ES-I3 (cell line): ENCODE measurements around the gene GSK3A.

Experiments
- H3K36me3 ChIP-seq: 2 replicates; pipeline ENCODE4 v1.6.1; 2013; ENCODE audit warnings: mild to moderate bottlenecking, low read length, control low read depth, moderate library complexity; ENCODE audit not compliant: insufficient read depth
- H3K4me1 ChIP-seq: 2 replicates; pipeline ENCODE4 v1.6.1; 2013; ENCODE audit warnings: mild to moderate bottlenecking, control low read depth, low read length; ENCODE audit not compliant: insufficient read depth
- H3K9ac ChIP-seq: 2 replicates; pipeline ENCODE4 v1.6.1; 2013; ENCODE audit warnings: low read depth, mild to moderate bottlenecking, low read length, moderate library complexity
- H3K9me3 ChIP-seq: 2 replicates; pipeline ENCODE4 v1.6.1; 2013; ENCODE audit warnings: mild to moderate bottlenecking, low read length, moderate library complexity; ENCODE audit not compliant: control insufficient read depth, insufficient read depth

GSK3A gene

DNA sequence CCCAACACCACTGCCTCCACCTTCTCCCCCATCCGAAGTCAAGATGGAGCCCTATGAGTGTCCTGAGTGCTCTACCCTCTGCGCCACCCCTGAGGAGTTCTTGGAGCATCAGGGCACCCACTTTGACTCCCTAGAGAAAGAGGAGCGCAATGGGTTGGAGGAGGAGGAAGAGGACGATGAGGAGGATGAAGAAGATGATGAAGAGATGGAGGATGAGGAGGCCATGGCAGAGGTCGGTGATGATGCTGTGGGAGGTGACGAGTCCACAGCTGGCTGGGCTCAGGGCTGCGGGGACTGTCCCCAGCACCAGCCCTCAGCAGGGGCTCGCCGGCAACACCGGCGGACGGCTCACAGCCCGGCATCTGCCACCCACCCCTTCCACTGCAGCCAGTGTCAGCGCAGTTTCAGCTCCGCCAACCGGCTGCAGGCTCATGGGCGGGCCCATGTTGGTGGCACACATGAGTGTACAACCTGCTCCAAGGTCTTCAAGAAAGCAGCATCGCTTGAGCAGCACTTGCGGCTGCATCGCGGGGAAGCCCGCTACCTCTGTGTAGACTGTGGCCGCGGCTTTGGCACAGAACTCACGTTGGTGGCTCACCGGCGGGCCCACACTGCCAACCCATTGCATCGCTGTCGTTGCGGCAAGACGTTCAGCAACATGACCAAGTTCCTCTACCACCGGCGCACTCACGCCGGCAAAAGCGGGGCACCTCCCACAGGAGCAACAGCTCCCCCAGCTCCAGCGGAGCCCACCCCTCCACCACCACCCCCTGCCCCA, 17.3 kb downstream of the GSK3A start:
- Histone ChIP-seq H3K36me3 (peaks cover 16% of the 10 kb centered on the region), H3K9ac (no peak overlapping the region), H3K9me3 (no peaks in the 10 kb centered on the region), H3K4me1 (no peaks in the 10 kb centered on the region)

GRCh38 chr19:42220751-42221097, 21.7 kb downstream of the GSK3A start:
- Histone ChIP-seq H3K4me1 (peaks cover 9% of the 10 kb centered on the region; the same call in 1 of the 2 replicates), H3K9ac (peak overlapping the region; percentile 85), H3K9me3 (no peaks in the 10 kb centered on the region), H3K36me3 (0 out of 2 replicates have a peak, but pooled peaks cover 5% of the 10 kb centered on the region)

- Histone ChIP-seq H3K9ac (peak within 1 kb of the TSS; percentile 85), H3K36me3 (0 out of 2 replicates have a peak, but pooled peaks cover 5% of the 10 kb centered on the region), H3K4me1 (peaks cover 10% of the 10 kb centered on the region; the same call in 1 of the 2 replicates), H3K9me3 (no peaks in the 10 kb centered on the region)
These were observed 22.3 kb downstream of the GSK3A start, which contains the start of gene ZNF526 for GRCh38 chr19:42219812-42220750. ZNF526 (plus strand) TSS chr19:42220312; CDS start chr19:42224404, 4,092 bp downstream.

DNA sequence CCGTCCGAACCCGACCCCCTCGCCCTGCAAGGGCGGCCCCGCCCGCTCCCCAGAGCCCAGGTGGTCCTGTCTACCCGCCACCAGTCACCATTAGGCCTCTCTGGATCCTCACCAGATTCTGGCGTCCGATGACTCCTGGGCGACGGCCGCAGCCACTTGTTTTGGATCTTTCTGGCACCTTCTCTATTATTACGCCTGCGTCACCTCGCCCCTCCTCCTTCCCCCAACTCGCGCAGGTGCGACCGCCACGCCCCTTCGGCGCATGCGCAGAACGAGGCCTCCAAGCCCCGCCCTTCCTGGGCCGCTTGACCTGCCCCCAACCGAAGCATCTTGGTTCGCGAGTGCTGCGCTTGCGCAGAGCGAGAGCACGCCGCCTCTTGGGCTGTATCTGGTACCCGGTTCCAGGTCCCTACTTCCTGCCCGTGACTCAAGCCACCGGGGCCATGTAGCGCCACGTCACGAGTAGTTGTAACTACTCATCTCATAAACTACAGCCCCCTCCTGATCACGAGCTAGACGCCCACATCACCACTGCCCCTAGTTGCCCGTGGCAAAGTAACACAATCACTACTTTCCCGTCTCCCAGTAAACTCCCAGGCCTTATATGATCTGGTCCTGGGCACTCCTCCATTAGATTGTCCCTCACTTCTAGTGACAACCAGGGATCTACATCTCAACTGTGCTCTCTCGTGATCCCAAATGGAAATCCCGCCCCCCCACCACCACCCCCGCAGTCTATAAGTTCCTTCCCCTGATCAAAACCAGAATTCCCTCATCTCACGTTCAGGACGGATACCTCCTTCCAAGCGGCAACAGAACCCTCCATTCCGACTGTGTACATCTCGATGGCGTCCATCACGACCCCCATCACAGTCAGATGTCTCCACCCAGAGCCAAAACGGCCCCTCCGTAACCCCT, 24.6 kb downstream of the GSK3A start, which contains the start of gene DEDD2:
DEDD2 (minus strand) TSS at position 158 of the 918 bp plus-strand sequence. CDS start 670 bp downstream, outside the sequence.
- H3K36me3 ChIP-seq, result peaks cover 5% of the 10 kb centered on the region
- peaks cover 10% of the 10 kb centered on the region; the same call in 1 of the 2 replicates for H3K4me1 ChIP-seq
- H3K9ac ChIP-seq, result peak within 1 kb of the TSS; percentile 89
- H3K9me3 ChIP-seq, result no peaks in the 10 kb centered on the region

- H3K9ac ChIP-seq, result peak overlapping the region; percentile 89
- peaks cover 5% of the 10 kb centered on the region for H3K36me3 ChIP-seq
- H3K9me3 ChIP-seq, result no peaks in the 10 kb centered on the region
- H3K4me1 ChIP-seq, result peaks cover 10% of the 10 kb centered on the region; the same call in 1 of the 2 replicates
These were observed 25.5 kb downstream of the GSK3A start for GRCh38 chr19:42216653-42217519.

DNA sequence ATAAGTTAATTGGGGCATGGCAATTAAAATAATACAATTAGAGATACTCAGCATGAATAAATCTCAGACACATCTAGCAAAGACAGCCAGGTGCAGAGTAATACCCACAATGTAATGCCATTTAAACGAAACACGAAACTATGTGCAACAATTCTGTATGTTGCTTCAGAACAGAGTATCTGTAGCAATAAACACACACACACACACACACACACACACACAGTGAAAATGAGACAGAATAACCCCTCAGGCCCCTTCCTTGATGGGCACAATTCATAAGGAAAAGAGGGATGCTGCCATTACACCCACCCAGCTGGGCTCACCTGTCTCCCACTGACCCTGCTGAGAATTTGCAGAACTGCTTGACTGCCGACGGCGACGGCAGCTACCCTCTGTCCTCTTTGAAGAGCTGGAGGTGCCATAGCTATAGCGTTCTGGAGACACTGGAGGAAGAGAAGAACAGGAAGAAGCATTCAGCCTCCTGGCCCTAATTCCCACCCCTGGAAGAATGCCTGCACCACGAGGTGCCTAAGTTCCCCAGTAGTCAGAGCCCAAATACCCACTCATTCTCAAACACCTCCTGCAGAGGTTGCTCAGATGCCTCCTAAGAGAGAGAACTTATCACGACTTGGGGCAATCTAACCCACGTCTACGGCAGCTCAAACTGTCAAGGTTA, 27.5 kb downstream of the GSK3A start:
- Histone ChIP-seq H3K9ac (no peak overlapping the region), H3K4me1 (peaks cover 10% of the 10 kb centered on the region; the same call in 1 of the 2 replicates), H3K36me3 (peaks cover 6% of the 10 kb centered on the region), H3K9me3 (no peaks in the 10 kb centered on the region)

DNA sequence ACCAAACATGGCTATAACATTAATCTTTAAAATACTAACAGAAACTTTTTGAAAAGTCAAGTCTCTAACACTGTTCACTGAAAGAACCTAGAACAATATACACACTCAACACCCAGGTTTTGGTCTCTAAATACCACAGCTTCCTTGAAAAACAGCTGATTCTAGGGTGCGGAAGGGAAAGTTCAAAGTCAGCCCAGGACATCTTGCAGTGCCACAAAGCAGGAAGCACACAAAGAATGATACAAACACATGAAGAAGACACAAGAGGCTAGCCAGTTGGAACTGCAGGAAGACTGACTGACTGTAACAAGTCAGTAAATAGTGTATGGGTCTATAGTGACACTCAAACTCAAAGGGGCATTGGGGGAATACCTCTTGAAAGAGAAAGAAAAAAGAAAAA, 29.5 kb downstream of the GSK3A start:
- 0 out of 2 replicates have a peak, but pooled peaks cover 7% of the 10 kb centered on the region for H3K4me1 ChIP-seq
- H3K36me3 ChIP-seq, result peaks cover 11% of the 10 kb centered on the region
- no peak overlapping the region for H3K9ac ChIP-seq
- H3K9me3 ChIP-seq, result no peaks in the 10 kb centered on the region

- H3K36me3 ChIP-seq, result peaks cover 10% of the 10 kb centered on the region
- H3K4me1 ChIP-seq, result no peaks in the 10 kb centered on the region
- H3K9me3 ChIP-seq, result no peaks in the 10 kb centered on the region
- no peak overlapping the region for H3K9ac ChIP-seq
These were observed 33.8 kb downstream of the GSK3A start for GRCh38 chr19:42208612-42209011.

DNA sequence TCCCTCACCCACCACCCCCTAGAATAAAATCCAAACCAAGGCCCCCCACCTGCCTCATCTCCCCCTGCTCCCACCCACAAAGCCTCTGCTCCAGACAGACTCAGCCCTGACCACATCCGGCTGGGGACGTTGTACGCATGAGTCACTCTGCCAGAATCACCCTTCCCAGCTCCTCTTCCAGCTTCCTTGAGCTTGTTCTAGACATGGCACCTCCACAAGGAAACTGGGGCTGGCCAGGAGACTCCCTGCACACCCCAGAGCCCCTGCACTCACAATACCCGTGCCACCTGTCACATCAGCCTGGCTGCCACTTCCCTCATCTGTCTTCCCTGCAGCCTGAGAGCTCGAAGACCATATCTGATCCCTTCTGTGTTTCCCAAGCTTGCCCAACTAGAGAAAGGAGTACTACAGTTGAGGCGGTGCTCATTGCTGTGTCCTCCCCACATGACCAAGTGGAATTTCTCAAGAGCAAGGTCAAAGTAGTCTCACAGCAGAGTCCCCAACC, 34.6 kb downstream of the GSK3A start:
- Histone ChIP-seq H3K9ac (no peak overlapping the region), H3K9me3 (no peaks in the 10 kb centered on the region), H3K36me3 (peaks cover 6% of the 10 kb centered on the region; the same call in 1 of the 2 replicates), H3K4me1 (no peaks in the 10 kb centered on the region)

DNA sequence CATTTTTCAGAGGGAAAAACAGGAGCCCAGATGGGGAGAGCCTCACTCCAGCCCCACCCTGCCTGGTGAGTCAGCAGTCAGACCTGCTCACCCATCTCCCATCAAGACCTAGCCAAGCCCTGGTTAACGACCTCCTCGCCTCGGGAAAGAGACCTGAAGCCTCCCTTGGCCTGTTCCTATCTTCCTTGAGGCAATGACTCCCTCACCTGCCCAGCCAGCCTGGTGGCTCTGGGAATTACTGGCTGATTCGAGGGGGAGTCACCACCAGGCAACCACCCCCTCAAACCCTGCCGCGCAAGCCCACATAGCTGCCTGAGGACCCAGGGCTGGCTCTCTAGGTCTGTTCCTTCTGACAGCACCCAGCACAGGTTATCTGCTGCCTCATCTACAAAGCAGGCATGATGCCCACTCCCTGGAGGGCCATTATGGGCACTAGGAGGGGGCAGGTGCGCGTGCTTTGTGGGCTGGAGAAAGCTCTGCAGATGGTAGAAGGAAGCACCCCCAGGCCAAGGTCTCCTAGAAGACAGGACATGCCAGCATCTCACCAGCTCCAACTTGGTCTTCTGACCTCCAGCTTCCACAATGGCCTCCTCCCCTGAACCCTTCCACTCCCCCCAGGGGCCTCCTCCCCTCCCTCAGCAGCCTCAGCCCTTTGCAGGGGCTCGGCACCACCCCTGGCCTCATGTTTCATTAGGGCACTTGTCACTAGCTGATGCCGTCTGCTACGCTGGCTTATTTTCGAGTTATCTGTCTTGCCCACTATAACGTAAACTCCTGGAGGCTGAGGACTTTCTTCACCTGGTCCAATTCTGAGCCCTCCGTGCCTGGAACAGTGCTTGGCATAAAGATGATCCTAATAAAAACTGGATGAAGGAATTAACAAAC, 35.3 kb downstream of the GSK3A start:
- Histone ChIP-seq H3K9ac (no peak overlapping the region), H3K4me1 (no peaks in the 10 kb centered on the region), H3K36me3 (peaks cover 6% of the 10 kb centered on the region; the same call in 1 of the 2 replicates), H3K9me3 (no peaks in the 10 kb centered on the region)

DNA sequence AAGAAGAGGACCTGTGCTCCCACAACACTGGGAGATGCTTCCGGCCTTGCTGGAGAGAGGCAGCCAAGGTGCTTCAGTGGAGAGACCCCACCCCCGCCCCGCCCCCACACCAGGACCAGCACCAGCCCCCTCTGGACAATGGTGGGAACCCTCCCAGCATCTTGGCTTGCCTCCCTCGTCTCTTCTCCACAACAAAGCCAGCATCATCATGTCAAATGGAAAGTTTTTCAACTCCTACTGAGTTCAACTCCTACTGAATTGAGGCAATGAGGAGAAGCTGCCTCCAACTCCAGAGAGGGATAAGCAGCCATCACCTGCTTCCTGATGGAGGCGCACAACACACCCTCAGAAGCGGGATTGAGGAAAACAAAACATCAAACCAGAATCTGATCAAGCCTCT, 37.7 kb downstream of the GSK3A start:
- Histone ChIP-seq H3K9me3 (no peaks in the 10 kb centered on the region), H3K9ac (no peak overlapping the region), H3K36me3 (peaks cover 3% of the 10 kb centered on the region; the same call in 1 of the 2 replicates), H3K4me1 (peaks cover 4% of the 10 kb centered on the region)
